ENCODE results near the gene DELE1.
"Not testable (repeated sequence)": the region's sequence is repeated elsewhere in the genome, so short reads cannot be mapped to it uniquely, and the experiment has no call there.

Gene DELE1

GRCh38 chr5:141883892-141884318 lies 39.8 kb upstream of the DELE1 start:
- in situ Hi-C loops (cut with MboI; ENCODE audit: low sequenced_read_pairs) = no loop called here

DNA sequence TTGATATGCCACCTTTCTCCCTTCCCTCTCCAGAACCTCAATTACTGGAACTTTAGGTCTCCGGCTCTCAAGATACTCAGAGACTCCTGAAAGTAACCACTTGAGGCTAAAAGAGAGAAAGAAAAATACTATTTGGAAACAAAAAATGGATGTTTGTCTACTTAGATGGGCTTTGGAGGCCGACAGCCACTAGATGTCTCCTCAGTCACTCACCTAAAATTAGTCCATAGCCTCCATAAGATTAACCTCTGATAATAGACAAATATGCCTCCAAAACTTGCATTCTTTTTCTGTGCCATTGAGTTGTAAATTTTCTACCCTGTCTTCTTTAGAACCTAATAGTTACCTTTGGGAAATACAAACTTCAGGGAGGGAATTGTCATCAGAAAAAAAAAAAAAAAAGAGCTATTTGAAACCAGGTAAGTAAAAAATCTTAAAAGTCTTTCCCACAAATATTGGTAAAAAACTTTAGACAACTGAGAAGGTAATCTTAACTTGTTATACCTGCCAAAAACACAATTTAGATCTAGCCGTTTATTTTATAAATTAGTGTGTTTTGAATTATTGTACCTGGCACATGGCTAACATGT lies 34.3 kb upstream of the DELE1 start:
- in situ Hi-C loops (cut with MboI; ENCODE audit: low sequenced_read_pairs) = no loop called here

GRCh38 chr5:141890429-141890828 lies 33.2 kb upstream of the DELE1 start:
- in situ Hi-C loops (cut with MboI; ENCODE audit: low sequenced_read_pairs) = not testable (repeated sequence)

- in situ Hi-C loops (cut with MboI; ENCODE audit: low sequenced_read_pairs) = no loop called here
Observed at GRCh38 chr5:141897425-141897824, 26.2 kb upstream of the DELE1 start.

DNA sequence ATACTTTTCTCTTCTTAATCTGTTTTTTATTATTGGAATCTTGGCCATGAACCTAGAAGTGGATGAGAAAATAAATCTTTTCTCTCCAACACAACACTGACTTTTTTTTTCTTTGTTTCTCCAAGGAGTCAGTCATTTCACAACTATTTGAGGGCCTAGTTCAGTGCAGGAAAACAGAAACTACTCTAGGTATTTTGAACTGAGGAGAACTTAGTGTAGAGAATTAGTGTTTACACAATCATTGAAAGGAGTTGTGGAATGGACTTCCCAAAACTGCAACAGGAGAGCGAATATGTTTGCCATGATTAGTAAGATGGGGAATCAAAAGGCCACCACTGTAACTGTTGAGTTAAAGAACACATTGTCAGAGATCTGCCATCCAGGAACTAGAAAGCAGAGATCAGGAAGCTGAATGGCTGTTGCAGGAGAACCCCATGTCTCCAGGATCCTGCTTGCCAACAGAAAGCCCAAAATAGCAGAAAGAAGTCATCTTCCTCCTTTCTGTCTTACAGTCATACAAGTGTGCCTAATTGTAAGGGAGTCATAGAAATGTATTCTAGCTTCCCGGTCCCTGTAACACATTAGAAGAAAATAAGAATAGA lies 25.1 kb upstream of the DELE1 start:
- in situ Hi-C loops (cut with MboI; ENCODE audit: low sequenced_read_pairs) = no loop called here

DNA sequence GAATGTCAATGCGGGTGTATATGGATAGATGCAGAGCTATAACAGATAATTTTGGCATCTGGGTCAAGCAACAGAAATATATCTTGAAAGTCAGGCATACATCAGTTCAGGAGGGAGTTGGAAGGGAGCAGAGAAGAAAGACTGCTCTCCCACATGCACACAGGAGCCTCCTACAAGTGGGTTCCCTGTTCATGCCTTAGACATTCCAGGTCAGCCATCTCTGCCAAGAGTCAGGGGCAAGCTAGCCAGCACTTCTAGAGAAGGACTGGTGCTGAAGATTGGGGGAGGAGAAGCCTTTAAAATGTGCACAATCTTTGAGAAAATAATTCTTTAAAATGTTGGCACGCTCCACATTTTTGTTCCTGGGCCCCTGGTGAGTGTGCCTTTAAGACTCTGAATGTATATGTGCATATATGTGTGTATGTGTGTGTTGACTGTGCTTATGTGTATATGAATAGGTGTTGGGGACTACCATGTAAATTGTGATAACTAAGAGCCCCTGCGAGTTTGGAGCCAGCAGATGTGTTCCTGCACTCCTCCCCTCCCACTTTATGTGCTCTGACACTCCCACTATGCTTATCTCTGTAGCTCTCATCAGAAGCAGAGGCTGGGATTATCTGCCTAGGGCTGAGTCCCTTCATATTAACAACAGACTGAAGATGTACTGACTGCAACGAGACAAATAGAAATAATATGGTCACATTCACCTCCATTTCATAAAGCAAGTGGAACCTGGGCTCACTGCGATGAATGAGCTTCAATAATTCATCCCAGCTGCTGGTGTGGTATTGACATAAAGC lies 21.5 kb upstream of the DELE1 start:
- in situ Hi-C loops (cut with MboI; ENCODE audit: low sequenced_read_pairs) = no loop called here

- in situ Hi-C loops (cut with MboI; ENCODE audit: low sequenced_read_pairs) = no loop called here
Observed at GRCh38 chr5:141903261-141903660, 20.4 kb upstream of the DELE1 start.

GRCh38 chr5:141904551-141904950 lies 19.1 kb upstream of the DELE1 start:
- in situ Hi-C loops (cut with MboI; ENCODE audit: low sequenced_read_pairs) = no loop called here

- in situ Hi-C loops (cut with MboI; ENCODE audit: low sequenced_read_pairs) = no loop called here
Observed at GRCh38 chr5:141906517-141906916, 17.2 kb upstream of the DELE1 start.

DNA sequence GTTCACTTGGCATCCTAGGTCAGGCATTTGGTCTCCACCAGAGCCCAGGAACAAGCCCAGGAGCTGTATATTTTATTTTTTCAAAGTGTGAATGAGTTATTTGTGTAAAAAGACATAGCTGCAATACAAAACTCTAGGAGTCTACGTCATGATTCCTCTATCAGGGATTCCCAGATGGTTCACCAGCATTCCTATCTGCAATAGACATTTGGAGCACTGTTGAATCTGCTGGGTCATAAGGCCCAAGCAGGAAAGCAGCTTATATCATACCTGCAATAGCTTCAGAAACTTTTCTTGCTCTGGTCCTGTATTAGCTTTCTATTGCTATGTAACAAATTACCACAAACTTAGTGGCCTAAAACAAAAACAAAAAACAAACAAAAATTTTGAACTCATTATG lies 16.7 kb upstream of the DELE1 start:
- in situ Hi-C loops (cut with MboI; ENCODE audit: low sequenced_read_pairs) = no loop called here

- in situ Hi-C loops (cut with MboI; ENCODE audit: low sequenced_read_pairs) = no loop called here
Observed at GRCh38 chr5:141908796-141909195, 14.9 kb upstream of the DELE1 start.

- in situ Hi-C loops (cut with MboI; ENCODE audit: low sequenced_read_pairs) = no loop called here
Observed at GRCh38 chr5:141909212-141909611, 14.5 kb upstream of the DELE1 start.

DNA sequence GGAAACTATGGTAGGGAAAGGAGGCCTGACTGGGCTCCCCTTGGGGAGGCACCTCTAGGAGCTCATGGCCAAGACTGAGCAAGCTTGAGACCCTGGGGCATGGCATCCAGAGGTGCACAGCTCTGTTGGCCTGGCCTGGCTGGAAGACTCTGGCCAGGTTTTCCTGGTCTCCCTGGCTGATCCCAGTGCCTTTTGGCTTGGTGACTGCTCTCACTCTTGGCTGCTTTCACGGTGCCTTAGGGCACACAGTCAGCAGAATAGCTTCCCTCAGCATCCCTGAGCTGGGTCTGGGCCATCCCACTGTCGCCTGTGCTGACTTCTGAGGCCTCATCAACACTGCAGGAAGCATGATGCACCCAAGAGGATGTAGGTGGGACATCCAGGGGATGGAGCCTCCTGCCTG lies 13.4 kb upstream of the DELE1 start:
- in situ Hi-C loops (cut with MboI; ENCODE audit: low sequenced_read_pairs) = no loop called here

DNA sequence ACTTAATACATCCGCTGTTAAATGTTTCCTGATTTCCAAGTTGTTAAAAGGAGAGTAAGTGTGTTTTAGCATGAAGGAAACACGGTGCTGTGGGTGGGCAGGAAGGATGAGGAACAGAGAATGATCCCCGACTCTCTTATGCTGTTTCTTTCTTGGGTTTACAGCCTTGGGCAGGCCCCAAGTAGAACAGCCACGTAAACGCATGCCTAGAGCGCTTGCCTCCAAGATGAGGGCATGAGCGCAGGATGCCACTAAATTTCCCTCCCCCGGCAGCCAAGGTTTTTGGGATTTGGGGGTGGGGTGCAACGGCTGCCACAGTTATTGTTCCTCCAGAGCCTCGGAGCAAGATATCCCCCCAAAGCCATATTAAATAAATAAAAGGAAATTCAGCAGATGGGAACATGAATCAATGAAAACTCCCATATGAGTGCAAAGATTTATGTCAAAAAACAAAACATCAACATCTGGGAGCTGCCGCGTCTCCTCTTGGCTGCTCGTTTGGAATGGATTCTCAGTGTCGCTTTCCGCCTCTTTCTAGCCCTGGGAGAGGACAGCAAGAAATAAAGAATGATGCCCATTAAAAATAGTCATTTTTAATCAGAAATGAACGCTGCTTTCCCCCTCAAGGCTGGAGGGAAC lies 10.0 kb upstream of the DELE1 start:
- in situ Hi-C loops (cut with MboI; ENCODE audit: low sequenced_read_pairs) = no loop called here

GRCh38 chr5:141914199-141914743 lies 9.4 kb upstream of the DELE1 start:
- in situ Hi-C loops (cut with MboI; ENCODE audit: low sequenced_read_pairs) = no loop called here

GRCh38 chr5:141914797-141915196 lies 8.9 kb upstream of the DELE1 start:
- in situ Hi-C loops (cut with MboI; ENCODE audit: low sequenced_read_pairs) = no loop called here

GRCh38 chr5:141915881-141916336 lies 7.8 kb upstream of the DELE1 start:
- in situ Hi-C loops (cut with MboI; ENCODE audit: low sequenced_read_pairs) = no loop called here

DNA sequence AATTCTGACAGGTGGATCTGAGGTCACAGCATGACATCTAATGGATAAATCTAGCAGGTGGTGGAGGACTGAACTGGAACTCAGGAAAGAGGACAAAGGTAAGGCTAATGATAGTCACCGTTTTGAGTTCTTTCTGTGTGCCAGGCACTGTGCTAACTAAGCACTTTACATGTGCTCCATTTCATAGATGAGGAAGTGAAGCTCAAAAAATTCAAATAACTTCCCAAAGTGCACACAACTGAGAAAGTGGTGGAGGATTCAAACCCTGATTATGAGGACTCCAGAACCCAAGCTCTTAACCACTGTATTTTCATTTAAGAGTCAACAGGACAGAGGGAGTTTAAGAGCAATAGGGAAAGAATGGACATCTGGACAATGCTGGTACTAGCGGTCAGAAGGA lies 7.1 kb upstream of the DELE1 start:
- in situ Hi-C loops (cut with MboI; ENCODE audit: low sequenced_read_pairs) = no loop called here

DNA sequence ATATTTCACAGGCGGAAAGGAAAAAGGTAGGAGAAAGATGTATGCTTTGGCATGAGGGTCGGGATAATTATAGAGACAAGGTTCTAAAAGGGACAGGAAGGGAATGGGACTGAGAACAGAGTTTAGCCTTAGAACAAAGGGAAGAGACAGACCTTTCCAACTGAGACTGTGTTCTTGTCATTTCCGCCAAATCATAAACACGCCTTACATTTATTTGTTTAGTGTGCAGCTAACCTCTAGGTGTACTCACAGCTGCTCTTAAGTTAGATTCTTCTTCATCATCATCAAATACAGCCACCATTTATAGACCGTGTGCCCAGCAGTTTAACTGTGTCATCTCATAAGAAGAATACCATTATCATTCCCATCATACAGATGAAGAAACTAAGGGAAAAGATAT lies 5.9 kb upstream of the DELE1 start:
- in situ Hi-C loops (cut with MboI; ENCODE audit: low sequenced_read_pairs) = no loop called here

DNA sequence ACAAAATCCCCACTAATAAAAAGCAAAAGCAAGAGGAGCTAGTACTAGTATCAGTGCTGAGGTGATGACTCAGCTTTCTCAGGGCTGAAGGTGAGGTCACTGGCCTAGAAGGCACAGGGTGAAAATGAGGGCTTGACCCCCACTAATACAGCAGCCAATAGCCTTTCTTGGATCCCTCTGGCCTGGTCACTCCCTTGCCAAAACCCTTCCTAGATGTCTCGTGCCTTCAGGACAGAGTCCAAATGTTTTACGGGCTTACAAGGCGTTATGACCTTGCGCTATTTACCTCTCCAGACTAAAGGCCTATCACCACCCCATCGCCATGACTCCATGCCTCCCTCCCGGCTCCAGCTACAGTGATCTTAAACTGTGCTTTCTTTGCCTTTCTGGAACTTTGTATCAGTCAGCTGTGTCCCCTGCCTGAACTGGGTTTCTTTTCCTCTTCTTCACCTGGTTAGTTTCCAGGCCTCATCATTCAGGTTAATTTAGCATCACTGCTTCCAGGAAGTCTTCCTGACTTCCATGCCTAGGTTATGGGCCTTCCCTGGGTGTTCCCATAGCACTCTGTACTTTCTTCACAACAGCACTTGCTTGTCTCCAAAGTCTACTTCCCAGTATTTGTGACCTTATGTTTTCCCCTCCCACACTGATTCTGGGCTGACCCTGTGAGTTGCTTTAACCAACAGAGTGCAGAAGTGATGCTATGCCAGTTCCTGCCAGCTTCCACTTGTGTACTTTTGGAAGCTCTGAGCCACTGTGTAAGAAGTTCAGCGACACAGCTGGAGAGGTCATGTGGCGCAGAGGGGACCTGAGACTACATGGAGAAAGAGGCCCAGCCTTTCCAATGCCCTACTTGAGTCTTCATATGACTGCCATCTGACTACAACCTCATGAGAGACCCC lies 4.2 kb upstream of the DELE1 start:
- in situ Hi-C loops (cut with MboI; ENCODE audit: low sequenced_read_pairs) = no loop called here

All from HL-60/S4 (cell line).